ENCODE results near the gene MRFAP1.
"Not testable (repeated sequence)": the region's sequence is repeated elsewhere in the genome, so short reads cannot be mapped to it uniquely, and the experiment has no call there.

MRFAP1 gene

GRCh38 chr4:6610856-6611430 lies 29.5 kb upstream of the MRFAP1 start:
- DNase-seq (ENCODE audit: low spot score) = no peak

DNA sequence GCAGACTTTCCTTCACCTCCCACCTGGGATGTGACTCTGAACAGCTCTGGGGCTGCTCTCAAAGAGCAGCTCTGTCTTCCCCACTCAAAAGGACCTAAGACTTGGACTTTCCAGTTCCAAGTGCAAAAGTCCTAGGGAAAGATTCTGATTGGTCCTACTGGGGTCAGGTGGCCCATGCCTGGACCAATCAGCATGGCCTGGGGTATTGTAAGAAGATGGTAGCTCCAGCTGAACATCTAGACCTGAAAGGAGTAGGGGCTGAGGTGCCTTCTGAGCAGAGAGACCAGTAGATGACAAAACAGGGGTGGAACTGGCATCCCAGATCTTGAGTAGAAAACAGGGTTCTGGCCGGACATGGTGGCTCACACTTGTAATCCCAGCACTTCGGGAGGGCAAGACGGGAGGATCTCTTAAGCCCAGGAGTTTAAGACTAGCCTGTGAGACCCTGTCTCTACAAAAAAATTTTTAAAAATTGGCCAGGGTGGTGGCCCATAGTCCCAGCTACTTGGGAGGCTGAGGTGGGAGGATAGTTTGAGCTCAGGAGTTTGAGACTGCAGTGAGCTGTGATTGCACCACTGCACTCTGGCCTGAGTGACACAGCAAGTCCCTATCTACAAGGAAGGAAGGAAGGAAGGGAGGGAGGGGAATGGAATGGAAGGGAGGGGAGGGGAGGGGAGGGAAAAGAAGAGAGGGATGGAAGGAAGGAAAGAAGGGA lies 27.4 kb upstream of the MRFAP1 start:
- no peak for DNase-seq (ENCODE audit: low spot score)

GRCh38 chr4:6613676-6614651 lies 26.5 kb upstream of the MRFAP1 start:
- DNase-seq (ENCODE audit: low spot score) = no peak

GRCh38 chr4:6614701-6615230 lies 25.7 kb upstream of the MRFAP1 start:
- no peak for DNase-seq (ENCODE audit: low spot score)

DNA sequence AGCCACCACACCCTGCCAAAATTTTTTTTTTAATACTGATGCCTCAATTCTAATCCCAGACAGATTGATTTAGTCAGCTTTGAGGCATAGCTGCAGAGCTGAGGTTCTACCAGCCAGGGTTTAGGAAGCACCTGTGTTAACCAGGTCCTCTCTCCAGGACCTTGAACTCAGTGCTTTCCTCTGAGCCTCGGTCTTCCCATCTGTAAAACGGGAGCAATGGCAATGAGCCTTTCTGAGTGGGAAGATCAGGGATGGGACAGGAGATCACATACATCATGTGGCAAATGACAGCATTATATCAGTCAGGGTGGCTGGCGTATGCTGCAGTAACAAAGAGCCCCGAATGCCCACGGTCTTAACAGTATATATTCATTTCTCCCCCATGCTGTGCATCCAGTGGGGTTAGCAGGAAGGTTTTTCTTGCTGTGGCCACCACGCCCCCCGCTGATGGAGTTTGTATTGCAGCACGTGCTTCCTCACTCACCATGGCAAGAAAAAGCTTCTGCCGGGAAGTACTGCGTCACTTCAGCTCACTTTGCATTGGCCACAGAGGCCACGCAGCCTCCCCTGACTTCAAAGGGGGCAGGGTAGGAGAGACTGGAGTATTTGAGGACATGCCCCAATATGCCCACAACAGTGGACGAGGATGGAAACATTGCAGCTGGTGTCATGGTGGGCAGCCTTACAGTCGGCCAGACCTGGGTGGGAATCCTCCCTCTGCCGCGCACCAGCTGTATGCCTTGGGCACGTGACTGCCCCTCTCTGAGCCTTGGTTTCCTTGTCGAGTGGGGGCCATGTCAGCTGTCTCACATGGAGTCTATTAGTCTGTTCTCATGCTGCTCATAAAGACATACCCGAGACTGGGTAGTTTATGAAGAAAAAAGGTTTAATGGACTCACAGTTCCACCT lies 24.1 kb upstream of the MRFAP1 start:
- no peak for DNase-seq (ENCODE audit: low spot score)

DNA sequence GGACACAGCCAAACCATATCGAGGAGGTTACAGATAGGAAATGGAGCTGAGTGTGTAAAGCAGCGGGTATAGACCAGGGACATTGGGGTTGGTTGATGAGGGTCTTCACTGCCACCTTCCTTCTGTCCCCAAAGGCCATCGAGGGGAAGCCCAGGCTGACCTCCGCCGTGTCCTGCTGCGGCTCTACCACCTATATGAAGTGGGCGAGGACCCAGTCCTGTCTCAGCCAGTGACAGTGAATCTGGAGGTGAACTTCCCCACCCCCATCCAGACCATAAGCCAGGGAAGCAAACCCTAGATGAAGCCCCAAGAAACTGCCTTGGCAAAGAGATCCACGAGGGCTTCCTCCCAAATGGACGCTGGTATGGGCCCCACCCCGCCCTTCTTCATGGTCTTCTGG lies 23.2 kb upstream of the MRFAP1 start:
- no peak for DNase-seq (ENCODE audit: low spot score)

DNA sequence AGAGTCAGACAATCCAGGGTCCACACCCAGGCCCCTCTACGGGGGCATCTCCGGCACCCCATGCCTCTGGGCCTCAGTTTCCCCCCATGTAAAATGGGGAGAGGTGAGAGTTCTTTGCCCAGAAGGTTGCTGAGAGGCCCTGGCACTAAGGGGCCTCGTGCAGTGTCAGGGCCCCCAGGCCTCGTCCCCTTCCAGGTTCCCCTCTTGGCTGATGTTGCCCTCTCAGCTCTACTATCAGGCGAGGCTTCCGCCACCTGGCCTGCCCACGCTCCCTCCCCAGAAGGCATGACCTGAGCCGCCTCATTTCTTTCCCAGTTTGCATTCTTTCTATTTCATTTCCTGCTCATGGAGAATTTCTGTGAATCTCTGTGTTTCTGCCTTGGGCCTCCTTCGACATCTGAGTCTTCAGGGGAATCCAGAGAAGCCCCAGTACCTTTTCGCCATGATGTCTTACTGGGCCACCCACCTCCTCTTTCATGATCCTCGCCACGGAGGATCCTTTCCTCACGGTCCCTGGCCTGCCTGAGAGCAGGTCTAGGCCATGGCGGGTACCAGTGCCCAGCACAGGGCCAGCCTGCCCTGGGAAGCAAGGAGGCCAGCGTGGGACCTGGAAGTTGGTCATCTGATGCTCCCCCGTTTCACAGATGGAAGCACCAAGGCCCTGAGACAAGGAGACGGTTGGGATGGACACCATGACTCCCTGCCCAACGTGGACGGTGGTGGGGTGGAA lies 21.9 kb upstream of the MRFAP1 start:
- no peak for DNase-seq (ENCODE audit: low spot score)

- no peak for DNase-seq (ENCODE audit: low spot score)
Observed at GRCh38 chr4:6619116-6619465, 21.4 kb upstream of the MRFAP1 start.

DNA sequence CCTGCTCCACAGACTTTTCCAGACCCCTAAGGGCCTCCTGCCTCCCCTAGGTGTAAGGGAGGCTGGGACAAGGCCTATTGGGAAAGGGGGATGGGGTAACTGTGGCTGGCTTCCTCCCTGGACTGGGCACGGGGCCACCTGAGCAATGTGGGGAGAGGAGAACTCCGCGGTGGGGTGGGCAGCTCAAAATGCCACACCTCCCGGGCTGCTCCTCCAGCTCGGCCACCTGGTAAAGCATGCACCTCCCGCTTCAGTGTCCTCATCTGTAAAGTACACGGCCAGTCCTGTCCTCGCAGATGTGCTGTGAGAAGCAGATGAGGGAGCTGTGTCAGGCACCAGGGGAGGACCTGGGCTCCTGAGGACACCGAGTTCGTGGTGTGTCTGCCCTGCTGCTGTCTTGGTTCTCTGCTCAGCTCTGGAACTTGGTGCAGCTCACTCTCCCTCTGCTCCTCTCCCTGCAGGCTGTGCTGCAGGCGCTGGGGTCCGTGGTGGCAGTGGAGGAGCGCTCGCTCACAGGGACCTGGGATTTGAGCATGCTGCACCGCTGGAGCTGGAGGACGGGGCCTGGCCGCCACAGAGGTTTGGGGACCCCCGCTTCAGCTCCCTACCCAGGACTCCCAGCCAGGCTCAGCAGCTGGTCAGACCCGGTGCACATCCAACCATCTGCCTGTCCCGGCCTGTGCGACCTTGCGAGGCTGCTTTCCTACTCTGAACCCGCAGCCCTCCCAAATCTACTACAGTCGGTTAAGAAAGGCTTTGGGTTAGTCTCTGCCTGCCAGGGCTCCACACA lies 20.8 kb upstream of the MRFAP1 start:
- no peak for DNase-seq (ENCODE audit: low spot score)

- no peak for DNase-seq (ENCODE audit: low spot score)
Observed at GRCh38 chr4:6620296-6620695, 20.2 kb upstream of the MRFAP1 start.

DNA sequence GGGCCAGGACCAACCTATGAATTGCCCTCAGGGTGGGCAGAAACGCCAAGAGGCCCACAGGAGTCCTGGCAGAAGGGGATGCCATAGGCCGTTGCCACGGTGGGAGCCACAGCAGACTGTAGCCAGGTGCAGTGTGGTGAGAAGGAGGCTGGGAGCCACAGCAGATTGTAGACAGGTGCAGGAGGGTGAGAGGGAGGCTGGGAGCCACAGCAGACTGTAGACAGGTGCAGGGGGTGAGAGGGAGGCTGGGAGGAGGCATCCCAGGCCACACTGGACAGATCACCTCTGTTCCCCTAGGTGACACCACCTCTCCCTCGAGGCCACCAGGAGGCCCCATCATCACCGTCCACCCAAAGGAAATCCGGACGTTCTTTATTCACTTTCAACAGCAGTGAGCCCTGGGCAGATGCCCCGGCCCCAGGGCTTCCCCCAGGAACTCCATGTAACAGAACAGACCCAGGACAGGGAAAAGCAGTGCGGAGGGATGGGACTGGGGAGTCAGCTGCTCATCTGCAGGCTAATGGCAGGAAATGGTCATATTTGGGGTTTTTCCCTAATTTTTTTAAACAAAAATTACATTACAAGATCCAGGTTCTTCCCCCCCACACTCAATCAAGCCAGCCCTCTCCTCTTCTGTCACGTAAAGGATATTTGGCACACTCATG lies 19.5 kb upstream of the MRFAP1 start:
- DNase-seq (ENCODE audit: low spot score) = no peak

- DNase-seq (ENCODE audit: low spot score) = no peak
Observed at GRCh38 chr4:6621556-6621927, 18.9 kb upstream of the MRFAP1 start.

DNA sequence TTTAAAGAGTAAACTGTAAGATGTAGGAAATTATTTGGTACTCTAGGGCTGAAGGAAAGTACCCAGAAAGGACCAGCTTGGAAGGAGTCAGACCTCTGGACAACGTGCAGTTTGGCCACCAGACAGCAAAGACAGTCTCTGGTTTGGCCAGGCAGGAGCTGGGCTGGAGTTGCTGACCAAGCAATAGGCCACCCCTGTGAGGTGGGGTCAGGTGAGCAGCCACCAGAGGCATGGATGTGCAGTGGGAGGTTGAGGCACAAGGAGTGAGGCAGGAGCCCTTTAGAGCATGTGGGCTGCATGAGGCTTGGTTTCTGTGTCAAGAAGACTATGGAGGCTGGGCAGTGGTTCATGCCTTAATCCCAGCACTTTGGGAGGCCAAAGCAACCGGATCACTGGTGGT lies 17.7 kb upstream of the MRFAP1 start:
- no peak for DNase-seq (ENCODE audit: low spot score)

- DNase-seq (ENCODE audit: low spot score) = no peak
Observed at GRCh38 chr4:6625256-6625655, 15.2 kb upstream of the MRFAP1 start.

GRCh38 chr4:6626066-6626465 lies 14.4 kb upstream of the MRFAP1 start:
- DNase-seq (ENCODE audit: low spot score) = no peak

- DNase-seq (ENCODE audit: low spot score) = no peak
Observed at GRCh38 chr4:6627832-6628231, 12.7 kb upstream of the MRFAP1 start.

GRCh38 chr4:6628484-6628883 lies 12.0 kb upstream of the MRFAP1 start:
- not testable (repeated sequence) for DNase-seq (ENCODE audit: low spot score)

GRCh38 chr4:6632125-6632524 lies 8.4 kb upstream of the MRFAP1 start:
- no peak for DNase-seq (ENCODE audit: low spot score)

- no peak for DNase-seq (ENCODE audit: low spot score)
Observed at GRCh38 chr4:6633091-6633906, 7.2 kb upstream of the MRFAP1 start.
